22Rv1 (cell line): Measurements from ENCODE around the gene SVOPL.

ENCODE experiments used
- ZFX ChIP-seq: fragments of 450-650 bp; IDR thresholded peaks from 2 replicates; pipeline ENCODE4 v1.6.1; 2017; ENCODE audit warnings: antibody characterized with exemption, borderline replicate concordance
- TF ChIP-seq, protein P1 (sequence below): fragments of 450-650 bp; IDR thresholded peaks from 2 replicates; pipeline ENCODE4 v1.5.1; 2017; ENCODE audit warnings: mild to moderate bottlenecking

DNA sequence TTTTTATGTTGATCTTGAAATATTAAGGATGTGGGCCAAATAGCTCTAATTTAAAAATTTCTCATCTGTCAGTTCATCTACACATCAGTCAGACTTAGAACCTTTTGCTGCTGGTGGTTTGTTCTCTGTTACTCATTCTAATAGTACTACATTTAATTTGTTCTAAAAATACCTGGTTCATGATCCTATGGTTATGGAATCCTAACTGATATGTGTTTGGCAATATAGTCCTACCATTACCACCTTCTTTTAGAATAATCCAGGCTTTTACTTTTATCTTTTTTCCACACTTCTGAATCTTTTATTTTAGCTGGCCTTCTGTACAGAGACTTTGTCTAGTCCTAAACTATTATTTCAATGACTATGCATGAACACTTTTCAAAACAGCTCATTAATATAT is 116.9 kb downstream of the SVOPL start:
- TF ChIP-seq, protein P1, sequence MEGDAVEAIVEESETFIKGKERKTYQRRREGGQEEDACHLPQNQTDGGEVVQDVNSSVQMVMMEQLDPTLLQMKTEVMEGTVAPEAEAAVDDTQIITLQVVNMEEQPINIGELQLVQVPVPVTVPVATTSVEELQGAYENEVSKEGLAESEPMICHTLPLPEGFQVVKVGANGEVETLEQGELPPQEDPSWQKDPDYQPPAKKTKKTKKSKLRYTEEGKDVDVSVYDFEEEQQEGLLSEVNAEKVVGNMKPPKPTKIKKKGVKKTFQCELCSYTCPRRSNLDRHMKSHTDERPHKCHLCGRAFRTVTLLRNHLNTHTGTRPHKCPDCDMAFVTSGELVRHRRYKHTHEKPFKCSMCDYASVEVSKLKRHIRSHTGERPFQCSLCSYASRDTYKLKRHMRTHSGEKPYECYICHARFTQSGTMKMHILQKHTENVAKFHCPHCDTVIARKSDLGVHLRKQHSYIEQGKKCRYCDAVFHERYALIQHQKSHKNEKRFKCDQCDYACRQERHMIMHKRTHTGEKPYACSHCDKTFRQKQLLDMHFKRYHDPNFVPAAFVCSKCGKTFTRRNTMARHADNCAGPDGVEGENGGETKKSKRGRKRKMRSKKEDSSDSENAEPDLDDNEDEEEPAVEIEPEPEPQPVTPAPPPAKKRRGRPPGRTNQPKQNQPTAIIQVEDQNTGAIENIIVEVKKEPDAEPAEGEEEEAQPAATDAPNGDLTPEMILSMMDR = no peak
- no peak for TF ChIP-seq ZFX
